ENCODE results near the gene PRICKLE2.

The PRICKLE2 gene

DNA sequence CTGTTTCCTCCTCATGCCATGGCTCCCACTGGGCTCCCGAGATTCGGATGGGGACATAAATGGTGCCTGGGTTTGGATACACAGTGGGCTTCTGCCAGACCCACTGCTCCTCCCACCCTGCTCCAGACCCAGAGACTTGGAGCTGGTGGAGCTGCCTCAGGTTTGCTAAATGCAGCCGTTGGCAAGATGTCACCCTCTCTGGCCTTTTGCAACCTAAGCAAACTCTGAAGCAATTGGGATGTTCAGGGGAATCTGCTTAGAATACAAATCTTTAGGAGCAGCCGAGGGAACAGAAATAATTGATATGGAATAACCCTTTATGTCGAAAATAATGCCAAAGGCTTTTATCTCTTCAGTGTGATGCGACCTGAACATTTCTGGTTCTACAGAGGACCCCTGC, 33.4 kb downstream of the PRICKLE2 start:
- DNase-seq: no peak
- H3K27ac ChIP-seq (ENCODE audit: low read length): no peak overlapping the region
- no peaks in the 10 kb centered on the region for H3K27me3 ChIP-seq (replicated peaks; ENCODE audit: insufficient read depth, low read length)
- H3K4me1 ChIP-seq (ENCODE audit: low read length): peaks cover 11% of the 10 kb centered on the region
- no peaks in the 10 kb centered on the region for H3K36me3 ChIP-seq (replicated peaks; ENCODE audit: insufficient read depth, low read length)
- peaks cover 20% of the 10 kb centered on the region for H3K79me2 ChIP-seq (ENCODE audit: low read length)
- no peak overlapping the region for H2AFZ ChIP-seq (ENCODE audit: low read length)
- H3K4me3 ChIP-seq (ENCODE audit: low read length): no peak overlapping the region
- H3K9me2 ChIP-seq (replicated peaks; ENCODE audit: insufficient read depth, low read length): no peaks in the 10 kb centered on the region
- H3K4me2 ChIP-seq (ENCODE audit: low read depth, low read length): no peak overlapping the region
- no peak overlapping the region for H3K9ac ChIP-seq (ENCODE audit: low read length)
- no peaks in the 10 kb centered on the region for H4K20me1 ChIP-seq (ENCODE audit: insufficient read depth, low read length)
- no peaks in the 10 kb centered on the region for H3K9me3 ChIP-seq (replicated peaks; ENCODE audit: insufficient read depth, low read length)
- peaks cover 15% of the 10 kb centered on the region for H3F3A ChIP-seq (ENCODE audit: insufficient read depth, low read length)
- TF ChIP-seq EZH2phosphoT487 (IDR thresholded peaks at IDR 0.05; ENCODE audit: low read length) (no peak), EZH2 (optimal IDR thresholded peaks at IDR 0.05; ENCODE audit: low read depth, low read length) (no peak)
- TF ChIP-seq, protein P1, sequence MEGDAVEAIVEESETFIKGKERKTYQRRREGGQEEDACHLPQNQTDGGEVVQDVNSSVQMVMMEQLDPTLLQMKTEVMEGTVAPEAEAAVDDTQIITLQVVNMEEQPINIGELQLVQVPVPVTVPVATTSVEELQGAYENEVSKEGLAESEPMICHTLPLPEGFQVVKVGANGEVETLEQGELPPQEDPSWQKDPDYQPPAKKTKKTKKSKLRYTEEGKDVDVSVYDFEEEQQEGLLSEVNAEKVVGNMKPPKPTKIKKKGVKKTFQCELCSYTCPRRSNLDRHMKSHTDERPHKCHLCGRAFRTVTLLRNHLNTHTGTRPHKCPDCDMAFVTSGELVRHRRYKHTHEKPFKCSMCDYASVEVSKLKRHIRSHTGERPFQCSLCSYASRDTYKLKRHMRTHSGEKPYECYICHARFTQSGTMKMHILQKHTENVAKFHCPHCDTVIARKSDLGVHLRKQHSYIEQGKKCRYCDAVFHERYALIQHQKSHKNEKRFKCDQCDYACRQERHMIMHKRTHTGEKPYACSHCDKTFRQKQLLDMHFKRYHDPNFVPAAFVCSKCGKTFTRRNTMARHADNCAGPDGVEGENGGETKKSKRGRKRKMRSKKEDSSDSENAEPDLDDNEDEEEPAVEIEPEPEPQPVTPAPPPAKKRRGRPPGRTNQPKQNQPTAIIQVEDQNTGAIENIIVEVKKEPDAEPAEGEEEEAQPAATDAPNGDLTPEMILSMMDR (IDR thresholded peaks at IDR 0.05; ENCODE audit: low read length): no peak

DNA sequence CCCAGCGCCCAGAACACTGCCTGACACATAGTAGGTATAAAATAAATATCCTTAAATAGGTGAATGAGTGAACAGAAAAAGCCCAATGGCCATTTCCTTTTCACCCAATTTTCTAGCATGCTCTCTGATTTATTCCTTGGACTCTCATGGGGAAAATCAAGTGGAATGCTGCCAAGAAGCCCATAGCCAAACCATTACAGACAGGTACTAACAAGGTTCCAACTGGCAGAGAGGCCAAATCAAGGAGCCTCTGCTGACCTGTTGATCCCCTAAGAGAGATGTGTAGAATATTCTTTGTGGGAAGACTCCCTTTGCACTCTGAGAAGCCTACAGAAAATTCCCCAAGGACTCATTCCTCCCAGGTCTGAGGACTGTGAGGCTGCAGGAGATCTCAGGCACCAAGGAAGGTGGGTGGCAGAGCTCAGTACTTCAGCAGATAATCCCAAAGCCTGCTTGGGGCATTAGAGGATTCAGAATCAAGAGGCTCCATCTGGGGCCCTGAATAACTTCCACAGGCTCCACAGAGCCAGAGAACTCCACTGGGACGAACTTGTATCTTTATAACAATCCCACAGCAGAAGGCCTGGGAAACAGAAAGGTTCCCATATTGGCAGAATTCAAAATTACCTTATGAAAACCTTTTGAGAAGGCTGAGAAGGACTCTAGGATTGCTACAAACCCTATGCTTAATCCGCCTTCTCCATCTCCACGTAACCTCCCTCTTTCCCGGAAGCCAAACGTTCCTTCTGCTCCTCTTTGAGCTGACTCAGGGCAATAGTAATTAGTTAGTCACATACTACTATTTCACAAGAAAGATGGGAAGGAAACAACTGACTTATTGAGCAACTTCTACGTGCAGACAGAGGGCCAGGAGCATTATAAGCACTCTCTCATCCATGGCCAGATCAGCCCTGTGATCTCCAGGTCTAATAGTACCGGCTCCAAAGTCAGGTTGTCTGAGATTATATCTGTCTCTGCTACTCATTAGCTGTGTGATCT, 34.5 kb downstream of the PRICKLE2 start:
- Histone ChIP-seq H3K4me1 (ENCODE audit: low read length) (peaks cover 9% of the 10 kb centered on the region), H3K4me2 (ENCODE audit: low read depth, low read length) (no peak overlapping the region), H3K4me3 (ENCODE audit: low read length) (no peak overlapping the region), H2AFZ (ENCODE audit: low read length) (no peak overlapping the region), H3K9me2 (replicated peaks; ENCODE audit: insufficient read depth, low read length) (no peaks in the 10 kb centered on the region), H4K20me1 (ENCODE audit: insufficient read depth, low read length) (no peaks in the 10 kb centered on the region), H3F3A (ENCODE audit: insufficient read depth, low read length) (peaks cover 5% of the 10 kb centered on the region), H3K9me3 (replicated peaks; ENCODE audit: insufficient read depth, low read length) (no peaks in the 10 kb centered on the region), H3K27me3 (replicated peaks; ENCODE audit: insufficient read depth, low read length) (no peaks in the 10 kb centered on the region), H3K9ac (ENCODE audit: low read length) (no peak overlapping the region), H3K79me2 (ENCODE audit: low read length) (peaks cover 20% of the 10 kb centered on the region), H3K36me3 (replicated peaks; ENCODE audit: insufficient read depth, low read length) (no peaks in the 10 kb centered on the region), H3K27ac (ENCODE audit: low read length) (no peak overlapping the region)
- no peak for DNase-seq
- TF ChIP-seq, protein P1 (IDR thresholded peaks at IDR 0.05; ENCODE audit: low read length): no peak
- TF ChIP-seq EZH2phosphoT487 (IDR thresholded peaks at IDR 0.05; ENCODE audit: low read length) (no peak), EZH2 (optimal IDR thresholded peaks at IDR 0.05; ENCODE audit: low read depth, low read length) (no peak)

DNA sequence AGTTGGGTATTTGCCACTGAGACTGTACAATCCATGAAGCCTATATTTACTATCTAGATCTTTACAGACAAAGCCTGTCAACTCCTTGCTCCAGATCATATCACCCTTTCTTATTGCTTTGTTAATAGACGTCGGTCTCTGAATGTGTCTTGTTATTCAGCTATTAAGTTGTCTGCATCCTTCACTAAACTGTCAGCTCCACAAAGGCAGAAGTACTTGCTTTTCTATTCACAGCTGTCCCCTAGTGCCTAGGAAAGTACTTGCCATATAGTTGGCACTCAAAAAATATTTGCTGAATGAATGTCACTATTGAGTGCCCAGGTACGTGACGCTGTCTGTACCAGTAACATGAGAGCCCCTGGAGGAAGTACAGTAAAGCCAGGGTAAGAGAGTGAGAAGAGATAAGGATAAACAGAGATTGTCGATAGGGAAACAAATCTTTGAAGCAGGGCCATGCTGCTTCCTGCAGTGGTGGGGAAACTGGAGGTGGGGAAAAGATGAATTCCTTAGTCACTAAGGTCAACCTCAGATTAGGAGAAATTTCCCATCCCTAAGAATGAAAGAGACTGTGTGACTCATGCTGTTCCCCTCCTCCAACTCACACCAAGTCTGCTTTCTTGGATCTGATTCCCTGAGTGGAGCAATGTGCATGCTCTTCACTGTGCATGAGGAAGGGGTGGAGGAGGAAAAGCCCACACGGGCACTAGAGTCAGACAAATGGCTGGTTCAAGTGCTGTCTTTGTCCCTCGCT, 36.3 kb downstream of the PRICKLE2 start:
- Histone ChIP-seq H3K9me3 (replicated peaks; ENCODE audit: insufficient read depth, low read length) (no peaks in the 10 kb centered on the region), H3F3A (ENCODE audit: insufficient read depth, low read length) (no peaks in the 10 kb centered on the region), H4K20me1 (ENCODE audit: insufficient read depth, low read length) (no peaks in the 10 kb centered on the region), H3K4me2 (ENCODE audit: low read depth, low read length) (no peak overlapping the region), H3K27me3 (replicated peaks; ENCODE audit: insufficient read depth, low read length) (no peaks in the 10 kb centered on the region), H3K4me3 (ENCODE audit: low read length) (no peak overlapping the region), H3K79me2 (ENCODE audit: low read length) (peaks cover 4% of the 10 kb centered on the region; the same call in 1 of the 2 replicates), H3K27ac (ENCODE audit: low read length) (no peak overlapping the region), H3K9me2 (replicated peaks; ENCODE audit: insufficient read depth, low read length) (no peaks in the 10 kb centered on the region), H2AFZ (ENCODE audit: low read length) (no peak overlapping the region), H3K4me1 (ENCODE audit: low read length) (no peaks in the 10 kb centered on the region), H3K36me3 (replicated peaks; ENCODE audit: insufficient read depth, low read length) (no peaks in the 10 kb centered on the region), H3K9ac (ENCODE audit: low read length) (no peak overlapping the region)
- DNase-seq: no peak
- TF ChIP-seq EZH2 (optimal IDR thresholded peaks at IDR 0.05; ENCODE audit: low read depth, low read length) (no peak), EZH2phosphoT487 (IDR thresholded peaks at IDR 0.05; ENCODE audit: low read length) (no peak)
- TF ChIP-seq, protein P1 (IDR thresholded peaks at IDR 0.05; ENCODE audit: low read length): no peak

Measured in MM.1S (cell line).